ENCODE results near the gene RETSAT.
A peak's percentile ranks its signal among the peaks of the same experiment; 100 is the strongest.

Gene RETSAT

GRCh38 chr2:85393836-85394235 is 39.5 kb upstream of the RETSAT start:
- Histone ChIP-seq H2BK5ac (ENCODE audit: low read depth, low read length, poor library complexity, severe bottlenecking) (no peak overlapping the region), H3K14ac (ENCODE audit: low read length in 2 of 2) (no peak overlapping the region), H3K27ac (ENCODE audit: low read length, poor library complexity, severe bottlenecking) (no peak overlapping the region), H3K23ac (ENCODE audit: low read length in 2 of 2) (no peak overlapping the region), H2BK120ac (ENCODE audit: low read depth, low read length) (no peak overlapping the region), H4K91ac (ENCODE audit: low read length) (no peak overlapping the region), H3K4me2 (ENCODE audit: low read length, poor library complexity, severe bottlenecking) (no peak overlapping the region), H3K4me1 (ENCODE audit: control insufficient read depth, insufficient read depth, low read depth, low read length) (peaks cover 12% of the 10 kb centered on the region), H3K27me3 (ENCODE audit: control insufficient read depth in 1 of 2, insufficient read depth in 1 of 2, low read length in 2 of 2) (no peaks in the 10 kb centered on the region), H4K8ac (ENCODE audit: low read length) (no peak overlapping the region), H3K4ac (ENCODE audit: low read depth in 1 of 2, low read length in 2 of 2) (no peak overlapping the region), H2AK5ac (ENCODE audit: low read length, severe bottlenecking) (no peak overlapping the region), H2BK12ac (ENCODE audit: low read length in 2 of 2) (no peak overlapping the region), H3K79me1 (replicated peaks; ENCODE audit: low read length, poor library complexity, severe bottlenecking) (peaks cover 5% of the 10 kb centered on the region), H2AFZ (ENCODE audit: low read depth, low read length) (no peak overlapping the region), H3K9ac (ENCODE audit: low read length) (peak overlapping the region; percentile 23), H3K4me3 (ENCODE audit: insufficient read depth in 1 of 2, low read depth in 1 of 2, low read length in 2 of 2) (peak overlapping the region in 1 of 2 experiments; percentile 17), H3K36me3 (ENCODE audit: control insufficient read depth in 1 of 2, insufficient read depth in 2 of 2, low read depth in 1 of 2, low read length in 2 of 2) (peaks cover 73 to 84% of the 10 kb centered on the region in 2 experiments), H3K18ac (ENCODE audit: low read depth in 1 of 2, low read length in 2 of 2) (no peak overlapping the region), H2BK15ac (ENCODE audit: low read depth, poor library complexity, severe bottlenecking) (no peak overlapping the region), H3K9me3 (ENCODE audit: control insufficient read depth, low read length) (no peaks in the 10 kb centered on the region)
- DNase-seq = no peak
- WGBS = 92% methylated on average over 4 of the region's 4 CpGs

GRCh38 chr2:85390941-85391669 is 36.8 kb upstream of the RETSAT start:
- H3K4me3 ChIP-seq (ENCODE audit: insufficient read depth in 1 of 2, low read depth in 1 of 2, low read length in 2 of 2) = no peak overlapping the region
- no peak overlapping the region for H2AK5ac ChIP-seq (ENCODE audit: low read length, severe bottlenecking)
- H3K36me3 ChIP-seq (ENCODE audit: control insufficient read depth in 1 of 2, insufficient read depth in 2 of 2, low read depth in 1 of 2, low read length in 2 of 2) = peaks cover 57 to 83% of the 10 kb centered on the region in 2 experiments
- no peak overlapping the region for H2BK12ac ChIP-seq (ENCODE audit: low read length in 2 of 2)
- H3K27me3 ChIP-seq (ENCODE audit: control insufficient read depth in 1 of 2, insufficient read depth in 1 of 2, low read length in 2 of 2) = no peaks in the 10 kb centered on the region
- no peak overlapping the region for H3K23ac ChIP-seq (ENCODE audit: low read length in 2 of 2)
- no peak overlapping the region for H3K18ac ChIP-seq (ENCODE audit: low read depth in 1 of 2, low read length in 2 of 2)
- H3K27ac ChIP-seq (ENCODE audit: low read length, poor library complexity, severe bottlenecking) = no peak overlapping the region
- peak overlapping the region; percentile 14 for H3K9ac ChIP-seq (ENCODE audit: low read length)
- H2AFZ ChIP-seq (ENCODE audit: low read depth, low read length) = no peak overlapping the region
- 85% methylated on average over 11 of the region's 11 CpGs for WGBS
- no peak overlapping the region for H3K4me2 ChIP-seq (ENCODE audit: low read length, poor library complexity, severe bottlenecking)
- peak; percentile 32 for DNase-seq
- no peak overlapping the region for H2BK120ac ChIP-seq (ENCODE audit: low read depth, low read length)
- H3K79me1 ChIP-seq (replicated peaks; ENCODE audit: low read length, poor library complexity, severe bottlenecking) = no peaks in the 10 kb centered on the region
- H3K4ac ChIP-seq (ENCODE audit: low read depth in 1 of 2, low read length in 2 of 2) = no peak overlapping the region
- H3K4me1 ChIP-seq (ENCODE audit: control insufficient read depth, insufficient read depth, low read depth, low read length) = peaks cover 10% of the 10 kb centered on the region
- no peak overlapping the region for H4K91ac ChIP-seq (ENCODE audit: low read length)
- no peak overlapping the region for H2BK5ac ChIP-seq (ENCODE audit: low read depth, low read length, poor library complexity, severe bottlenecking)
- no peak overlapping the region for H2BK15ac ChIP-seq (ENCODE audit: low read depth, poor library complexity, severe bottlenecking)
- no peak overlapping the region for H3K14ac ChIP-seq (ENCODE audit: low read length in 2 of 2)
- H3K9me3 ChIP-seq (ENCODE audit: control insufficient read depth, low read length) = no peaks in the 10 kb centered on the region
- H4K8ac ChIP-seq (ENCODE audit: low read length) = no peak overlapping the region

GRCh38 chr2:85388878-85389538 is 34.7 kb upstream of the RETSAT start:
- H3K36me3 ChIP-seq (ENCODE audit: control insufficient read depth in 1 of 2, insufficient read depth in 2 of 2, low read depth in 1 of 2, low read length in 2 of 2) = peaks cover 48 to 82% of the 10 kb centered on the region in 2 experiments

GRCh38 chr2:85387754-85388153 is 33.4 kb upstream of the RETSAT start:
- Histone ChIP-seq H3K23ac (ENCODE audit: low read length in 2 of 2) (no peak overlapping the region), H3K79me1 (replicated peaks; ENCODE audit: low read length, poor library complexity, severe bottlenecking) (no peaks in the 10 kb centered on the region), H2AFZ (ENCODE audit: low read depth, low read length) (no peak overlapping the region), H2BK120ac (ENCODE audit: low read depth, low read length) (no peak overlapping the region), H4K91ac (ENCODE audit: low read length) (no peak overlapping the region), H3K4ac (ENCODE audit: low read depth in 1 of 2, low read length in 2 of 2) (no peak overlapping the region), H3K18ac (ENCODE audit: low read depth in 1 of 2, low read length in 2 of 2) (no peak overlapping the region), H3K4me2 (ENCODE audit: low read length, poor library complexity, severe bottlenecking) (no peak overlapping the region), H2BK5ac (ENCODE audit: low read depth, low read length, poor library complexity, severe bottlenecking) (no peak overlapping the region), H3K27ac (ENCODE audit: low read length, poor library complexity, severe bottlenecking) (no peak overlapping the region), H3K9ac (ENCODE audit: low read length) (no peak overlapping the region), H3K27me3 (ENCODE audit: control insufficient read depth in 1 of 2, insufficient read depth in 1 of 2, low read length in 2 of 2) (no peaks in the 10 kb centered on the region), H4K8ac (ENCODE audit: low read length) (no peak overlapping the region), H2BK15ac (ENCODE audit: low read depth, poor library complexity, severe bottlenecking) (no peak overlapping the region), H3K4me3 (ENCODE audit: insufficient read depth in 1 of 2, low read depth in 1 of 2, low read length in 2 of 2) (no peak overlapping the region), H3K4me1 (ENCODE audit: control insufficient read depth, insufficient read depth, low read depth, low read length) (peaks cover 4% of the 10 kb centered on the region), H3K9me3 (ENCODE audit: control insufficient read depth, low read length) (no peaks in the 10 kb centered on the region), H3K36me3 (ENCODE audit: control insufficient read depth in 1 of 2, insufficient read depth in 2 of 2, low read depth in 1 of 2, low read length in 2 of 2) (peaks cover 45 to 86% of the 10 kb centered on the region in 2 experiments), H2AK5ac (ENCODE audit: low read length, severe bottlenecking) (no peak overlapping the region), H2BK12ac (ENCODE audit: low read length in 2 of 2) (no peak overlapping the region), H3K14ac (ENCODE audit: low read length in 2 of 2) (no peak overlapping the region)
- DNase-seq = no peak
- 100% methylated on average over 2 of the region's 2 CpGs for WGBS

More at GRCh38 chr2:85388878-85389538, 34.7 kb upstream of the RETSAT start:
- Histone ChIP-seq H2AFZ (ENCODE audit: low read depth, low read length) (no peak overlapping the region), H3K27ac (ENCODE audit: low read length, poor library complexity, severe bottlenecking) (no peak overlapping the region), H3K18ac (ENCODE audit: low read depth in 1 of 2, low read length in 2 of 2) (no peak overlapping the region), H3K9me3 (ENCODE audit: control insufficient read depth, low read length) (no peaks in the 10 kb centered on the region), H4K91ac (ENCODE audit: low read length) (no peak overlapping the region), H3K79me1 (replicated peaks; ENCODE audit: low read length, poor library complexity, severe bottlenecking) (no peaks in the 10 kb centered on the region), H2BK12ac (ENCODE audit: low read length in 2 of 2) (no peak overlapping the region), H2BK15ac (ENCODE audit: low read depth, poor library complexity, severe bottlenecking) (no peak overlapping the region), H2BK5ac (ENCODE audit: low read depth, low read length, poor library complexity, severe bottlenecking) (no peak overlapping the region), H3K27me3 (ENCODE audit: control insufficient read depth in 1 of 2, insufficient read depth in 1 of 2, low read length in 2 of 2) (no peaks in the 10 kb centered on the region), H3K4ac (ENCODE audit: low read depth in 1 of 2, low read length in 2 of 2) (no peak overlapping the region), H3K4me2 (ENCODE audit: low read length, poor library complexity, severe bottlenecking) (no peak overlapping the region), H3K14ac (ENCODE audit: low read length in 2 of 2) (no peak overlapping the region), H3K4me3 (ENCODE audit: insufficient read depth in 1 of 2, low read depth in 1 of 2, low read length in 2 of 2) (no peak overlapping the region), H2BK120ac (ENCODE audit: low read depth, low read length) (no peak overlapping the region), H3K9ac (ENCODE audit: low read length) (no peak overlapping the region), H4K8ac (ENCODE audit: low read length) (no peak overlapping the region), H2AK5ac (ENCODE audit: low read length, severe bottlenecking) (no peak overlapping the region), H3K23ac (ENCODE audit: low read length in 2 of 2) (no peak overlapping the region), H3K4me1 (ENCODE audit: control insufficient read depth, insufficient read depth, low read depth, low read length) (peaks cover 7% of the 10 kb centered on the region)
- 95% methylated on average over 9 of the region's 9 CpGs for WGBS
- no peak for DNase-seq

All from mesenchymal stem cell (in vitro differentiated cells and primary cell).